MM.1S (cell line): ENCODE measurements around the gene HNRNPLL.

Experiments used
- DNase-seq: peaks from one replicate; pipeline ENCODE4 v3.0.0-alpha.2; 2015
- H2AFZ ChIP-seq: fragments of 300-600 bp; sonication (generic); 2 replicates; pipeline ENCODE4 v1.6.0; 2016; ENCODE audit warnings: antibody characterized with exemption, low read length
- H3F3A ChIP-seq: fragments of 300-600 bp; sonication (generic); 2 replicates; pipeline ENCODE4 v1.6.1; 2016; ENCODE audit warnings: mild to moderate bottlenecking, antibody characterized with exemption, low read length, moderate library complexity, mixed read lengths; ENCODE audit not compliant: insufficient read depth
- H3K27ac ChIP-seq: fragments of 300-600 bp; sonication (generic); 2 replicates; pipeline ENCODE4 v1.5.1; 2016; ENCODE audit warnings: mild to moderate bottlenecking, low read length
- H3K27me3 ChIP-seq: fragments of 300-600 bp; sonication (generic); replicated peaks from 2 replicates; pipeline ENCODE4 v1.6.0; 2016; ENCODE audit warnings: low read length; ENCODE audit not compliant: insufficient read depth
- H3K36me3 ChIP-seq: fragments of 300-600 bp; sonication (generic); replicated peaks from 2 replicates; pipeline ENCODE4 v1.6.1; 2016; ENCODE audit warnings: mild to moderate bottlenecking, low read length, mixed read lengths; ENCODE audit not compliant: insufficient read depth
- H3K4me1 ChIP-seq: fragments of 300-600 bp; sonication (generic); 2 replicates; pipeline ENCODE4 v1.6.1; 2016; ENCODE audit warnings: low read length, mixed read lengths
- H3K4me2 ChIP-seq: fragments of 300-600 bp; sonication (generic); 2 replicates; pipeline ENCODE4 v1.6.0; 2016; ENCODE audit warnings: low read depth, low read length
- H3K4me3 ChIP-seq: fragments of 300-600 bp; sonication (generic); 2 replicates; pipeline ENCODE4 v1.5.1; 2016; ENCODE audit warnings: low read length, mixed read lengths
- H3K79me2 ChIP-seq: fragments of 300-600 bp; sonication (generic); 2 replicates; pipeline ENCODE4 v1.6.1; 2016; ENCODE audit warnings: mixed run types, low read length, mixed read lengths
- H3K9ac ChIP-seq: fragments of 300-600 bp; sonication (generic); 2 replicates; pipeline ENCODE4 v1.6.1; 2016; ENCODE audit warnings: low read length, mixed read lengths
- H3K9me2 ChIP-seq: fragments of 300-600 bp; sonication (generic); replicated peaks from 2 replicates; pipeline ENCODE4 v1.6.1; 2016; ENCODE audit warnings: mild to moderate bottlenecking, low read length, mixed read lengths; ENCODE audit not compliant: insufficient read depth
- H3K9me3 ChIP-seq: fragments of 300-600 bp; sonication (generic); replicated peaks from 2 replicates; pipeline ENCODE4 v1.6.1; 2016; ENCODE audit warnings: mild to moderate bottlenecking, low read length, mixed read lengths; ENCODE audit not compliant: insufficient read depth
- H4K20me1 ChIP-seq: fragments of 300-600 bp; sonication (generic); 2 replicates; pipeline ENCODE4 v1.6.1; 2016; ENCODE audit warnings: mild to moderate bottlenecking, low read length, moderate library complexity, mixed read lengths; ENCODE audit not compliant: insufficient read depth
- EZH2 ChIP-seq: fragments of 300-600 bp; sonication (generic); optimal IDR thresholded peaks from 2 replicates; pipeline ENCODE3; 2017; ENCODE audit warnings: low read depth, mild to moderate bottlenecking, antibody characterized with exemption, low read length, mixed read lengths
- EZH2phosphoT487 ChIP-seq: fragments of 300-600 bp; sonication (generic); IDR thresholded peaks from 2 replicates; pipeline ENCODE4 v1.6.1; 2018; ENCODE audit warnings: antibody characterized with exemption, low read length
- TF ChIP-seq, protein P1 (sequence below): fragments of 300-600 bp; sonication (generic); IDR thresholded peaks from 2 replicates; pipeline ENCODE4 v1.5.1; 2016; ENCODE audit warnings: antibody characterized with exemption, low read length, mixed read lengths

The HNRNPLL gene

DNA sequence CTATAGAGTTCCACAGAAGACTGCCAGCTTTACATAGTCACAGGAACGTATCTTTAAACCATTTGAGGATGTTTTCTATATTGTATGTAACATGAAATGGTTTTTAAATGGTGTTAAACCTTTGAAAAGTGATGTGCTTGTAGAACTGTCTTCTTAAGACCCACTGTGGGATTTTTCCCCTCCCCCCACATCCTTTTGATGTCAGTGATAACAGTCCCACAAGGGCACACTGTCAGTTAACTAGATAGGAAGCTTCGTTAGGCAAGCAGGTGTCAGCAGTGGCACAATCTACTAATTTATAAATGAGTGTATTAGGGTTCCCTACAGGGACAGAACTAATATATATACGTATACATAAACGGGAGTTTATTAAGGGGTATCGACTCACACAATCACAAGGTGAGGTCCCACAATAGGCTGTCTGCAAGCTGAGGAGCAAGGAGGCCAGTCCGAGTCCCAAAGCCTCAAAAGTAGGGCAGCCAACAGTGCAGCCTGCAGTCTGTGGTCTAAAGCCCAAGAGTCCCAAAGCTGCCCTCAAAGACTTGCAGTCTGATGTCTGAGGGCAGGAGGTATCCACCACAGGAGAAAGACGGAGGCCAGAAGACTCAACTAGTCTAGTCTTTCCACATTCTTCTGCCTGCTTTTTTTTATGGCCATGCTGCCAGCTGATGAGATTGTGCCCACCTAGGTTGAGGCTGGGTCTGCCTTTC, 23.8 kb upstream of the HNRNPLL start:
- Histone ChIP-seq H3K9me2 (no peaks in the 10 kb centered on the region), H2AFZ (no peak overlapping the region), H3K4me3 (no peak overlapping the region), H3K9ac (no peak overlapping the region), H3F3A (no peaks in the 10 kb centered on the region), H3K9me3 (no peaks in the 10 kb centered on the region), H3K4me1 (no peaks in the 10 kb centered on the region), H3K4me2 (no peak overlapping the region), H3K27ac (no peak overlapping the region), H3K36me3 (no peaks in the 10 kb centered on the region), H3K79me2 (no peaks in the 10 kb centered on the region), H3K27me3 (no peaks in the 10 kb centered on the region), H4K20me1 (no peaks in the 10 kb centered on the region)
- no peak for DNase-seq
- TF ChIP-seq EZH2 (no peak), EZH2phosphoT487 (no peak)
- TF ChIP-seq, protein P1, sequence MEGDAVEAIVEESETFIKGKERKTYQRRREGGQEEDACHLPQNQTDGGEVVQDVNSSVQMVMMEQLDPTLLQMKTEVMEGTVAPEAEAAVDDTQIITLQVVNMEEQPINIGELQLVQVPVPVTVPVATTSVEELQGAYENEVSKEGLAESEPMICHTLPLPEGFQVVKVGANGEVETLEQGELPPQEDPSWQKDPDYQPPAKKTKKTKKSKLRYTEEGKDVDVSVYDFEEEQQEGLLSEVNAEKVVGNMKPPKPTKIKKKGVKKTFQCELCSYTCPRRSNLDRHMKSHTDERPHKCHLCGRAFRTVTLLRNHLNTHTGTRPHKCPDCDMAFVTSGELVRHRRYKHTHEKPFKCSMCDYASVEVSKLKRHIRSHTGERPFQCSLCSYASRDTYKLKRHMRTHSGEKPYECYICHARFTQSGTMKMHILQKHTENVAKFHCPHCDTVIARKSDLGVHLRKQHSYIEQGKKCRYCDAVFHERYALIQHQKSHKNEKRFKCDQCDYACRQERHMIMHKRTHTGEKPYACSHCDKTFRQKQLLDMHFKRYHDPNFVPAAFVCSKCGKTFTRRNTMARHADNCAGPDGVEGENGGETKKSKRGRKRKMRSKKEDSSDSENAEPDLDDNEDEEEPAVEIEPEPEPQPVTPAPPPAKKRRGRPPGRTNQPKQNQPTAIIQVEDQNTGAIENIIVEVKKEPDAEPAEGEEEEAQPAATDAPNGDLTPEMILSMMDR = no peak

DNA sequence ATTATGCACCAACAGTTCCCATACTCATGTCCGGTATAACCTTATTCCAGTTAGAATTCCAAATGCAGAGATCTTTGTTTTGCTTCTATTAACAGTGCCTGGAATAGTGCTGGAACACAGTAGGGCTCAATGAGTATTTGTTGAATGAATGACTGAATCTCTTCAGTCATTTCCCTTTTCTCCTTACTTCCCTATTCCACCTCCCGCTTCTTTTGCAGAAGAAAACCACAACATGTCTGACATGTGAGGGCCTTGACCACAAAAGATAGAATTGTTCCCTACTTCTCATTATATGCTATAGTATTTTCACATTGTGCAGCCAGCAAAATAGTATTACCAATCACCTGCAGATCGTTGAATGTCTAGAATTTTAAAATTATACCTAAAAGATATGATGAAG, 19.5 kb upstream of the HNRNPLL start:
- DNase-seq = no peak
- Histone ChIP-seq H3K27ac (no peak overlapping the region), H3K4me2 (no peak overlapping the region), H3K4me1 (no peaks in the 10 kb centered on the region), H3F3A (no peaks in the 10 kb centered on the region), H3K9me2 (no peaks in the 10 kb centered on the region), H2AFZ (no peak overlapping the region), H3K27me3 (no peaks in the 10 kb centered on the region), H3K4me3 (no peak overlapping the region), H3K36me3 (no peaks in the 10 kb centered on the region), H4K20me1 (no peaks in the 10 kb centered on the region), H3K9ac (no peak overlapping the region), H3K79me2 (no peaks in the 10 kb centered on the region), H3K9me3 (no peaks in the 10 kb centered on the region)
- no peak for TF ChIP-seq EZH2phosphoT487
- TF ChIP-seq EZH2 = no peak
- TF ChIP-seq, protein P1 = no peak

- H3K27me3 ChIP-seq = no peaks in the 10 kb centered on the region
- H3F3A ChIP-seq = no peaks in the 10 kb centered on the region
These were observed 18.3 kb upstream of the HNRNPLL start for GRCh38 chr2:38621018-38621417.

More at GRCh38 chr2:38621018-38621417, 18.3 kb upstream of the HNRNPLL start:
- H3K27ac ChIP-seq = no peak overlapping the region
- no peaks in the 10 kb centered on the region for H3K9me3 ChIP-seq
- DNase-seq = no peak
- no peak overlapping the region for H2AFZ ChIP-seq
- no peak for TF ChIP-seq EZH2phosphoT487
- TF ChIP-seq, protein P1 = no peak
- no peak for TF ChIP-seq EZH2
- no peak overlapping the region for H3K9ac ChIP-seq
- no peaks in the 10 kb centered on the region for H4K20me1 ChIP-seq
- no peaks in the 10 kb centered on the region for H3K79me2 ChIP-seq
- no peaks in the 10 kb centered on the region for H3K4me1 ChIP-seq
- H3K4me3 ChIP-seq = no peak overlapping the region
- H3K4me2 ChIP-seq = no peak overlapping the region
- no peaks in the 10 kb centered on the region for H3K36me3 ChIP-seq
- H3K9me2 ChIP-seq = no peaks in the 10 kb centered on the region
